ENCODE data around the gene SLC25A10. TPM values are rescaled to one million over a fixed set of nuclear protein-coding genes. Genes with fewer than 3 reads are reported as not detected.

Gene SLC25A10
- total and polyA plus RNA-seq, 2 of the 4 experiments (the other 2 are of a cell fraction), result 14.9 to 19.0 TPM

DNA sequence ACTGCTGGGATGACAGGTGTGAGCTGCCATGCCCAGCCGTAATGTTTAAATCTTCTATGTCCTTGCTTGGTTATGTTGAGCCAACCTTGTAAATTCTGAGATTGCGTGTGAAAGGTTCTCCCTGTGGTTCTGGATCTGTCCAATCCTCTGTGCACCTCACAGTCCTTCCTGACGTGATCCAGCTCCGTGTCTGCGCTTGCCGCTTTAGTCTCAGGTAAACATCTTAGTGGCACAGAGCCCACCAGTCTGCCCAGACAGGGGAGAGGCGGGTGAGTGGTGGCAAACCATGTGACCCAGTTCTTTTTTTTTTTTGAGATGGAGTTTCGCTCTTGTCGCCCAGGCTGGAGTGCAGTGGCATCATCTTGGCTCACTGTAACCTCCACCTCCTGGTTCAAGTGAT, 13.9 kb downstream of the SLC25A10 start:
- dilution Hi-C loops (cut with HindIII; ENCODE audit: low sequenced_read_pairs, unreplicated experiment), result no loop called here

More for the DNA sequence above, 13.9 kb downstream of the SLC25A10 start:
- Histone ChIP-seq H2BK5ac (ENCODE audit: low read depth, low read length, poor library complexity, severe bottlenecking) (no peak overlapping the region), H3K9ac (ENCODE audit: low read depth, low read length) (no peak overlapping the region), H2AK9ac (replicated peaks; ENCODE audit: low read depth, low read length, poor library complexity) (no peak overlapping the region), H3K4me2 (ENCODE audit: low read depth, low read length) (no peak overlapping the region), H4K8ac (ENCODE audit: low read depth in 2 of 2, low read length in 2 of 2) (no peak overlapping the region), H3K4ac (ENCODE audit: low read depth, low read length) (no peak overlapping the region), H2AFZ (replicated peaks; ENCODE audit: low read length, poor library complexity) (no peak overlapping the region), H2AK5ac (ENCODE audit: low read depth, low read length) (no peak overlapping the region), H3K4me3 (ENCODE audit: insufficient read depth, low read depth, low read length) (no peak overlapping the region), H4K20me1 (ENCODE audit: insufficient read depth, low read length) (no peaks in the 10 kb centered on the region), H3K27me3 (ENCODE audit: control insufficient read depth, insufficient read depth, low read length) (no peaks in the 10 kb centered on the region), H4K5ac (ENCODE audit: low read depth, low read length) (no peak overlapping the region), H3K79me1 (ENCODE audit: low read depth in 1 of 2, low read length in 2 of 2) (no peaks in the 10 kb centered on the region), H2BK120ac (ENCODE audit: low read depth, low read length) (no peak overlapping the region), H2BK20ac (ENCODE audit: low read depth, low read length) (no peak overlapping the region), H3K56ac (ENCODE audit: extremely low read depth, insufficient read depth, low read length) (no peak overlapping the region), H3K4me1 (ENCODE audit: control insufficient read depth, insufficient read depth, low read length) (peaks cover under 1% of the 10 kb centered on the region; the same call in 1 of the 2 replicates), H3K9me1 (ENCODE audit: insufficient read depth, low read length) (no peaks in the 10 kb centered on the region), H3K23ac (ENCODE audit: low read depth, low read length) (no peak overlapping the region), H3K9me3 (ENCODE audit: control insufficient read depth, insufficient read depth, low read length) (no peaks in the 10 kb centered on the region), H3K18ac (ENCODE audit: low read depth, low read length) (no peak overlapping the region), H3K27ac (ENCODE audit: insufficient read depth, low read length) (no peak overlapping the region), H2BK15ac (ENCODE audit: low read depth, low read length) (no peak overlapping the region), H4K91ac (ENCODE audit: insufficient read depth, low read depth, low read length) (no peak overlapping the region), H3K36me3 (ENCODE audit: control insufficient read depth, insufficient read depth, low read length) (no peaks in the 10 kb centered on the region), H3K14ac (replicated peaks; ENCODE audit: low read depth, low read length) (no peak overlapping the region)
- DNase-seq (no peak), ATAC-seq (ENCODE audit: low read depth) (no peak)
- no peak for TF ChIP-seq RCOR1 (IDR thresholded peaks at IDR 0.05; ENCODE audit: insufficient replicate concordance, low read length)
- no peak for TF ChIP-seq RFX5 (IDR thresholded peaks at IDR 0.05; ENCODE audit: low read depth, low read length)
- TF ChIP-seq, protein P1, sequence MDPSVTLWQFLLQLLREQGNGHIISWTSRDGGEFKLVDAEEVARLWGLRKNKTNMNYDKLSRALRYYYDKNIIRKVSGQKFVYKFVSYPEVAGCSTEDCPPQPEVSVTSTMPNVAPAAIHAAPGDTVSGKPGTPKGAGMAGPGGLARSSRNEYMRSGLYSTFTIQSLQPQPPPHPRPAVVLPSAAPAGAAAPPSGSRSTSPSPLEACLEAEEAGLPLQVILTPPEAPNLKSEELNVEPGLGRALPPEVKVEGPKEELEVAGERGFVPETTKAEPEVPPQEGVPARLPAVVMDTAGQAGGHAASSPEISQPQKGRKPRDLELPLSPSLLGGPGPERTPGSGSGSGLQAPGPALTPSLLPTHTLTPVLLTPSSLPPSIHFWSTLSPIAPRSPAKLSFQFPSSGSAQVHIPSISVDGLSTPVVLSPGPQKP (IDR thresholded peaks at IDR 0.05; ENCODE audit: borderline replicate concordance, low read depth, low read length), result no peak
- no peak for TF ChIP-seq MAZ (IDR thresholded peaks at IDR 0.05; ENCODE audit: borderline replicate concordance, low read depth, low read length)
- TF ChIP-seq NFE2L2 (IDR thresholded peaks at IDR 0.05; ENCODE audit: low read depth, low read length), result no peak
- intact Hi-C loops (cut with micrococcal nuclease) (no loop called here), in situ Hi-C loops (cut with MboI; ENCODE audit: low sequenced_read_pairs) (no loop called here)
- WGBS, 2 experiments (ENCODE audit: extremely low coverage in 2 of 2, insufficient read length in 1 of 2), result 60% methylated on average over 2 of the region's 9 CpGs; no CpG with 5 or more reads in 1 of the 2 experiments
- POLR2A ChIA-PET (ENCODE audit: unreplicated experiment), result no interaction called here
- CTCF ChIA-PET, result no interaction called here
- BruUV-seq (replicated peaks), result no TSS peak

Data from IMR-90 (cell line).